Thyroid gland (tissue), 4 donors: ENCODE data around the gene KLHL41. TPM values are rescaled to one million over a fixed set of nuclear protein-coding genes. Genes with fewer than 3 reads are reported as not detected.

Experiments used
- DNase-seq, 2 donors: peaks; one replicate each; pipeline ENCODE4 v3.0.0-alpha.2; 2019
- H3K27ac ChIP-seq, 3 donors: fragments of 200-600 bp; sonication (generic); 1 replicate in 2 of 3; 2 replicates in 1 of 3; pipeline ENCODE4 v1.5.1; 2016 to 2019; ENCODE audit warnings: mild to moderate bottlenecking in 1 of 3, moderate library complexity in 1 of 3
- H3K27me3 ChIP-seq: fragments of 200-600 bp; sonication (generic); one replicate; pipeline ENCODE4 v1.5.1; 2019
- H3K36me3 ChIP-seq, 2 donors: fragments of 200-600 bp; sonication (generic); one replicate each; pipeline ENCODE4 v1.5.1; 2016 to 2019
- H3K4me1 ChIP-seq, 2 donors: fragments of 200-600 bp; sonication (generic); one replicate each; pipeline ENCODE4 v1.5.1; 2017 to 2019
- H3K4me3 ChIP-seq, 3 donors: fragments of 200-600 bp; sonication (generic); replicated peaks in 1 of 3; 1 replicate in 2 of 3; 2 replicates in 1 of 3; pipeline ENCODE4 v1.5.1; 2016; ENCODE audit warnings: mild to moderate bottlenecking in 1 of 3
- H3K9me3 ChIP-seq: fragments of 200-600 bp; sonication (generic); one replicate; pipeline ENCODE4 v1.5.1; 2017
- POLR2A ChIP-seq, 2 donors: fragments of 450-650 bp; IDR thresholded peaks; one replicate each; pipeline ENCODE4 v1.6.1; 2017; ENCODE audit warnings: antibody characterized with exemption in 2 of 2, mild to moderate bottlenecking in 2 of 2, moderate library complexity in 1 of 2
- WGBS, 2 donors: methylation state at CpG; one replicate each; pipeline ENCODE4 v1.1.5; 2017; 5-methylcytosine and 5-hydroxymethylcytosine counted together
- intact Hi-C: fragments of 100-400 bp; cut with DNase I; formaldehyde crosslinking; loops from one replicate; pipeline ENCODE4 v1.15.1; 2023
- total RNA-seq, 4 donors: library from RNA; depleted of rRNA; stranded (reverse); fragments of >200 nt; gene quantifications; one replicate each; pipeline ENCODE4 v1.2.3, GENCODE V29; 2016
- TF ChIP-seq, protein P1 (sequence below), 6 experiments: fragments of 200-600 bp in 3 of 6; fragments of 450-650 bp in 3 of 6; sonication (generic) in 3 of 6; IDR thresholded peaks; one replicate each; pipeline ENCODE4 v1.5.1; 2016 to 2019; ENCODE audit warnings: antibody characterized with exemption in 6 of 6, mild to moderate bottlenecking in 2 of 6, inconsistent platforms in 1 of 6, moderate library complexity in 1 of 6

KLHL41 gene
- 1 to 10 TPM; 1.9 to 4.9 (median 2.7) TPM for total RNA-seq

DNA sequence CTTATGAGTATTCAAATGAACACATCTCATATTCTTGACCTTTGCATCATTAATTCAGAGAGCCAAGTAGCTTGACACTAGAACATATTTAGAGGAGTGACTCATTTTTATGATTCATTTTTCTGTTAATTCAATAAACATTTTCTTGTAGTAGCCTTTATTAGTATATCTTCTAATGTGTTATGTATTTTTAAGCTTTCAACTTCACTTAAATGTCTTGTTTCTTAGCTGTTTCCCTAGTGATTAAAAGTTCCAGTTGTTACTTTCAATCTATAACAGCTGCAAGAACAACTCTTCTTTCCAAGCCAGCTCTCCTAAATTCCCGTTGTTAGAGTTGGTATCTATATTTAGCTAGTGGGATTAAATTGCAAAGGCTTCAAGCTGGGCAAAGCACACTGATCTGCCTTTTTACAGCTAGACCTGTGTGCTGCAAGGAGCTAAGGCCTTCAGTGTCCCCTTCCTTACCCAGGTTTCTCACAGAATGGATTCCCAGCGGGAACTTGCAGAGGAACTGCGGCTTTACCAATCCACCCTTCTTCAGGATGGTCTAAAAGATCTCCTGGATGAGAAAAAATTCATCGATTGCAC lies at the start of gene KLHL41:
TSS of gene KLHL41 (plus strand) at position 405 of the 588 bp plus-strand sequence. CDS start at position 482, 77 bp downstream.
- Histone ChIP-seq H3K27ac (no peak within 1 kb of the TSS), H3K9me3 (no peaks in the 10 kb centered on the region), H3K36me3 (peaks cover 0 to 3% of the 10 kb centered on the region in 2 donors), H3K4me3 (no peak within 1 kb of the TSS), H3K4me1 (peaks cover 7 to 8% of the 10 kb centered on the region in 2 donors), H3K27me3 (no peaks in the 10 kb centered on the region)
- intact Hi-C loops: no loop called here
- no peak for DNase-seq
- TF ChIP-seq, protein P1, sequence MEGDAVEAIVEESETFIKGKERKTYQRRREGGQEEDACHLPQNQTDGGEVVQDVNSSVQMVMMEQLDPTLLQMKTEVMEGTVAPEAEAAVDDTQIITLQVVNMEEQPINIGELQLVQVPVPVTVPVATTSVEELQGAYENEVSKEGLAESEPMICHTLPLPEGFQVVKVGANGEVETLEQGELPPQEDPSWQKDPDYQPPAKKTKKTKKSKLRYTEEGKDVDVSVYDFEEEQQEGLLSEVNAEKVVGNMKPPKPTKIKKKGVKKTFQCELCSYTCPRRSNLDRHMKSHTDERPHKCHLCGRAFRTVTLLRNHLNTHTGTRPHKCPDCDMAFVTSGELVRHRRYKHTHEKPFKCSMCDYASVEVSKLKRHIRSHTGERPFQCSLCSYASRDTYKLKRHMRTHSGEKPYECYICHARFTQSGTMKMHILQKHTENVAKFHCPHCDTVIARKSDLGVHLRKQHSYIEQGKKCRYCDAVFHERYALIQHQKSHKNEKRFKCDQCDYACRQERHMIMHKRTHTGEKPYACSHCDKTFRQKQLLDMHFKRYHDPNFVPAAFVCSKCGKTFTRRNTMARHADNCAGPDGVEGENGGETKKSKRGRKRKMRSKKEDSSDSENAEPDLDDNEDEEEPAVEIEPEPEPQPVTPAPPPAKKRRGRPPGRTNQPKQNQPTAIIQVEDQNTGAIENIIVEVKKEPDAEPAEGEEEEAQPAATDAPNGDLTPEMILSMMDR (IDR thresholded peaks at IDR 0.05): no peak
- no peak for TF ChIP-seq POLR2A (IDR thresholded peaks at IDR 0.05)
- 74% methylated on average over 4 of the region's 4 CpGs for WGBS, 2 donors

DNA sequence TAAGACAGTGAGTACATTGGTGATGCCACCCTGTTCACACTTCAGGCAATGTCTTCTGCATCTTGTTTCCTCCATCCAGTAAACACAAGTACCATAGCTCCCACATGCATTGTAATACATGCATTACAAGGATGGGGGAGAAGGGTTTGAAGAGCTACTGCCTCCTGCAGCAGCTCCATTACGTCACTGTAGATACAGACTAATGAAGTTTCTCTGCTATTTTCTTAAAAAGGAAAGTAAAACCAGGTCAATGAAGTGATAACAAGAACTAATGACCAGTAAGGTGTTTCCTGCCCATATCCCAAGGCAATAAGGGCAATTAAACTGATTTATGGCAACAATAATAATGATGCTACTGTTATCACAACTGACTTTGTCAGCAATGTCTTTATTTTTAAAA lies 48.4 kb upstream of the KLHL41 start:
- intact Hi-C loops: no loop called here
- Histone ChIP-seq H3K27me3 (no peaks in the 10 kb centered on the region), H3K4me1 (peaks cover 0 to 4% of the 10 kb centered on the region in 2 donors), H3K27ac (no peak overlapping the region), H3K9me3 (no peaks in the 10 kb centered on the region), H3K36me3 (no peaks in the 10 kb centered on the region), H3K4me3 (no peak overlapping the region)
- WGBS, 2 donors: 84 to 86% methylated on average over 1 of the region's 1 CpG
- DNase-seq: no peak
- TF ChIP-seq, protein P1 (IDR thresholded peaks at IDR 0.05): no peak
- TF ChIP-seq POLR2A (IDR thresholded peaks at IDR 0.05): no peak

DNA sequence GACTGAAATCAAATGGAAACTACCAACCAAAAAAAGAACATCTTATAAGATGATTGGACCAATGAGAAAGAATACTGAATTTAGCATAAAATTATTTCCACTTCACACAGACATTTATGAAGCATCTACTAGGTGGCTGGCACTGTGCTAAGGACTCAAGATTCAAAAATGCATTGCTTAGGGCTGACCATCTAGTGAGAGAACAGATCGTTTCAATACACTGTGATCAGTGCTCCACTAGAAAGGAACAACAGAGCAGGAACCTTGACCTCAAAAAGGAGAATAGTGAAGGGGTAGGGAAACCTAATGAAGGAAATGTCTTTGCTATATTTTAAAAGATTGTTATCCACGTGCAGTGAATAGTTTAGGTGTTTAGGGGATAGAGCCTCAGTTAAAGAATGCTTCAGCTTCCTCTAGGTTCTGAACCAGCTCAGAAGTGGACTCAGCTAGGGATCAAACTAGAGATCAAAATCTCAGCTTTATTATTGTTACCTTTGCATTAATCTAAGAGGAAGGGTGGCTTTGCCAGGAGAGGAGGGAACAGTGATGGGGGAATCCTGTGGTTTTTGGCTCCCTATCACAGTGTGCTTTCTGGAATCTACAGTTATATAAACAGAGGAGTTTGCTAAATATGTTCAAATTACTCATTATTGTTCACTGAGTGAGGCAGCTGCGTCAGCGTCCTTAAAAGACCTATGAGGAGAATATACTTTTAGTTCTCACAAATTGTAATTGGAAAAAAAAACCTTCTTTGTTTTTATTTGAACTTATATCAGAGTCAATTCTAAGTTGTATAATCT lies 46.4 kb upstream of the KLHL41 start:
- Histone ChIP-seq H3K4me1 (peaks cover 0 to 4% of the 10 kb centered on the region in 2 donors), H3K27ac (no peak overlapping the region), H3K4me3 (no peak overlapping the region), H3K36me3 (no peaks in the 10 kb centered on the region), H3K9me3 (no peaks in the 10 kb centered on the region), H3K27me3 (no peaks in the 10 kb centered on the region)
- DNase-seq: no peak
- intact Hi-C loops: no loop called here
- WGBS, 2 donors: 47 to 60% methylated on average over 4 of the region's 4 CpGs
- no peak for TF ChIP-seq POLR2A (IDR thresholded peaks at IDR 0.05)
- TF ChIP-seq, protein P1 (IDR thresholded peaks at IDR 0.05): no peak

DNA sequence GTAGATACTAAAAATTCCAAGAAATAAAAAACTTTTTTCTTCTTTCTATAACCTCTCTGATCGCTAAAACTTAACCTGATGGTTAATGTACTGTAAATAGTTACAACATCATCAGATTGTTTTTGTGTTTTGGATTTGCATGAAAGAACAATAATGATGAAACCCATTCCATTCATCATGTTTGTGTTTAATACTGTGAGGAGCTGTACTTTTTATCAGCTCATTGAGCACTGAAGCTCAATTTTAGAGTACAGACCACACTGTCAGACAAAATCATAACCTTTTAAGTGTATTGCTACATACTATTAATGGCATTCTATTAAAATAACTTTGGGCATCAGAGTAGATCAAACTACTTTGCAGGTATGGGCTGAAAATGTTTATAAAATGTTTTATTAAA lies 45.0 kb upstream of the KLHL41 start:
- no peak for DNase-seq
- no peak overlapping the region for H3K27ac ChIP-seq
- TF ChIP-seq, protein P1 (IDR thresholded peaks at IDR 0.05): no peak
- TF ChIP-seq POLR2A (IDR thresholded peaks at IDR 0.05): no peak
- WGBS, 2 donors: 85 to 93% methylated on average over 1 of the region's 1 CpG
- intact Hi-C loops: no loop called here
- H3K27me3 ChIP-seq: no peaks in the 10 kb centered on the region
- no peaks in the 10 kb centered on the region for H3K9me3 ChIP-seq
- H3K4me3 ChIP-seq: no peak overlapping the region
- H3K4me1 ChIP-seq: peaks cover 0 to 4% of the 10 kb centered on the region in 2 donors
- no peaks in the 10 kb centered on the region for H3K36me3 ChIP-seq

DNA sequence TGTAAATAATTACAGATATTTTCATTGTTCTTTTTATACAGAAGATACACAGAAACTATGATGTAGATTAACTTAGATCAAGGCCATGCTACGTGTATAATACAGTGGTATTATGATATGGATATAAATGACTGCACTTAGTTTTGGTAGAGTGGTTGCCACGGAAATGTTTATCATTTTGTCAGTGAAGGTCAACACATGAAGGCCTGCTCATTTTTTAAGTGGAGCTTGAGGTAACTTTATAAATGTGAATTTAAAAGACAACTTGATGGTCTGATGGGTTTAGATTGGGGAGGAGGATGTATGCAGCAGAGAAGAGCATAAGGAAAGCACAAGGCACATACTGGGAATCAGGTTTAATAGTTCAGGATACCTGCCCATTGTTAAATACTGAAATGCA lies 44.6 kb upstream of the KLHL41 start:
- H3K4me3 ChIP-seq: no peak overlapping the region
- TF ChIP-seq, protein P1 (IDR thresholded peaks at IDR 0.05): no peak
- no peak for TF ChIP-seq POLR2A (IDR thresholded peaks at IDR 0.05)
- H3K4me1 ChIP-seq: peaks cover 0 to 4% of the 10 kb centered on the region in 2 donors
- H3K27ac ChIP-seq: no peak overlapping the region
- intact Hi-C loops: no loop called here
- WGBS, 2 donors: 80 to 91% methylated on average over 2 of the region's 2 CpGs
- no peak for DNase-seq
- H3K9me3 ChIP-seq: no peaks in the 10 kb centered on the region
- H3K27me3 ChIP-seq: no peaks in the 10 kb centered on the region
- H3K36me3 ChIP-seq: no peaks in the 10 kb centered on the region
